ENCODE measurements around the gene SLCO2A1. TPM values are rescaled to one million over a fixed set of nuclear protein-coding genes. Genes with fewer than 3 reads are reported as not detected.

The SLCO2A1 gene
- total RNA-seq, 1 donor from 2014 or later, result 18.0 TPM

DNA sequence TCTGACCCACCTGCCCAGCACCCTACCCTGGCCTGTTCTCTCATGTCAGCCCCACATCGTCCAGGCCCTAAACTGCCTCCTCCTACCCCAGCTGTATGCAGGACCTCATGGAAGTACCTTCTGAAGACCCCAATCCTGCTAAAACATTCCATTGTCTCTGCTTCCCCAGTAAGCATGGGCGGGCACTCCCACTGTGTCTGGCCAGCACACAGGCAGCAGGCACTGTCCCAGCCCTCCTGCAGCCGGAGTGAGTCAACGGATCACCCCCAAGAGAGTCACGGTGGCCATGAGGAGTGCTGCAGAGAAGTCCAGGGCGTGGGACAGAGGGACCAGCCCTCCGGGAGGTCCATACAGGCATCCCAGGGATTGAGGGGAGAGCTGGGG lies 36.4 kb upstream of the SLCO2A1 start:
- Histone ChIP-seq H3K9me3 (replicated peaks) (no peaks in the 10 kb centered on the region), H3K27ac (replicated peaks) (peak overlapping the region; percentile 66), H3K36me3 (no peaks in the 10 kb centered on the region), H3K27me3 (ENCODE audit: low read depth) (no peaks in the 10 kb centered on the region), H3K4me1 (peaks cover 25% of the 10 kb centered on the region), H3K4me3 (no peak overlapping the region)
- intact Hi-C loops (cut with micrococcal nuclease), result no loop called here
- TF ChIP-seq, protein P1, sequence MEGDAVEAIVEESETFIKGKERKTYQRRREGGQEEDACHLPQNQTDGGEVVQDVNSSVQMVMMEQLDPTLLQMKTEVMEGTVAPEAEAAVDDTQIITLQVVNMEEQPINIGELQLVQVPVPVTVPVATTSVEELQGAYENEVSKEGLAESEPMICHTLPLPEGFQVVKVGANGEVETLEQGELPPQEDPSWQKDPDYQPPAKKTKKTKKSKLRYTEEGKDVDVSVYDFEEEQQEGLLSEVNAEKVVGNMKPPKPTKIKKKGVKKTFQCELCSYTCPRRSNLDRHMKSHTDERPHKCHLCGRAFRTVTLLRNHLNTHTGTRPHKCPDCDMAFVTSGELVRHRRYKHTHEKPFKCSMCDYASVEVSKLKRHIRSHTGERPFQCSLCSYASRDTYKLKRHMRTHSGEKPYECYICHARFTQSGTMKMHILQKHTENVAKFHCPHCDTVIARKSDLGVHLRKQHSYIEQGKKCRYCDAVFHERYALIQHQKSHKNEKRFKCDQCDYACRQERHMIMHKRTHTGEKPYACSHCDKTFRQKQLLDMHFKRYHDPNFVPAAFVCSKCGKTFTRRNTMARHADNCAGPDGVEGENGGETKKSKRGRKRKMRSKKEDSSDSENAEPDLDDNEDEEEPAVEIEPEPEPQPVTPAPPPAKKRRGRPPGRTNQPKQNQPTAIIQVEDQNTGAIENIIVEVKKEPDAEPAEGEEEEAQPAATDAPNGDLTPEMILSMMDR (IDR thresholded peaks at IDR 0.05; ENCODE audit: borderline replicate concordance), result no peak
- no peak for DNase-seq

DNA sequence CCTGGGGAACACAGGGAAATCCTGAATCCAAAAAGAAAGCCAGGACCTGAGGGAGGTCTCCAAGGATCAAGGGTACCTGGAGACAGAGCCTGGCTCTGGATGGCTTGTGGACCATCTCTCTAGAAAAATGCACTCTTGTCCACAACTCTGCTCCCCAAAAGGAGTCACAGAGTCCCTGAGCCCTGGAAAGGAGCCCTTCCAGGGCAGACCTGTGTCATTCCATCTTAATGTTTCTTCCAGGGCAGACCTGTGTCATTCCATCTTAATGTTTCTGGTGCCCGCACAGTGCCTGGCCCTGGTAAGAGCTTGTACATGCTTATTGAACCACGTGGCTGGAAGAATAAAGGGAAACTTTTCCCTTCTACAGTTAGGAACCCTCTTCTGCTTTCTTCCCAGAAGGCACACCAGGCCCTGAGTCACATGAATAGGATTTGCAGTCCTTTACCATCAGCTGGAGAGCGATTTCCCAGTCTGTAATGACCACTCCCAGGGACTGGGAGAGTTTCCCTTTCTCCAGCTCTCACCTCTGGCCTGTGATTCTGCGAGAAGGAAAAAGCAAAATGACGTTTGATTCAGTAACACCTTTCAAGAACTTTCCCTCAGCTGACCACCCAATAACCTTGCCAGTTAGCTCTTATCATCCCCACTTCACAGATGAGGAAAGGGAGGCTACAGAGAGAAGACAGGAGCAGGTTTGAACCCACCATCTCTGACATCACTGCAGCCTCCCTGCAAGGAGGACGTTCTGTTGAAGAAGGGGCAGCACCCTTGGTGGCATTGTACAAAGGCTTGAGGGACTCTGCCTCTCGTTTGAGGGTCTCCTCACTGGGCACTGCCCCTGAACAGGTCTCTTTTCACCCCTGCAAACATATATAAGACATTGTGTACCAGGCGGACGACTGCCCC lies 35.8 kb upstream of the SLCO2A1 start:
- Histone ChIP-seq H3K36me3 (no peaks in the 10 kb centered on the region), H3K27ac (replicated peaks) (peak overlapping the region; percentile 66), H3K4me3 (no peak overlapping the region), H3K27me3 (ENCODE audit: low read depth) (no peaks in the 10 kb centered on the region), H3K9me3 (replicated peaks) (no peaks in the 10 kb centered on the region), H3K4me1 (peaks cover 30% of the 10 kb centered on the region)
- DNase-seq, result no peak
- intact Hi-C loops (cut with micrococcal nuclease), result no loop called here
- TF ChIP-seq, protein P1 (IDR thresholded peaks at IDR 0.05; ENCODE audit: borderline replicate concordance), result no peak

DNA sequence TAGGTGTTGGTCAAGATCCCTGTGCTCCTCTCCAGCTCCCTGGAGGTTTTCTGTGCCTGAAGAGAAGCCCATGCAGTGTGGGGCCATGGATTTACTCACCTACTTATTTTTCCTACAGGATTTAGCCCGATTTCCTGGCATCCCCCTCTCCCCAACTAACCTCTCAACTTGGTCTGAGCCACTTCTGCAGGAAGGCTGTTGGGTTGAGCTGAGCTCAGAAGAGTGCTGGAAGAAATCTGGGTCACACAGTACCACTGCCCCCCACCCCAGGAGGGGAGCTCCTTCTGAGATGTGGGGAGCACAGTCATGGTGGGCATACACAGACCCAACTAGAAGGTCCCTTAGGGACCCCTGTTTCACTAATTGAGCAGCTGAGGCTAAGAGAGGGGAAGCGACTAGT lies 34.4 kb upstream of the SLCO2A1 start:
- no peaks in the 10 kb centered on the region for H3K27me3 ChIP-seq (ENCODE audit: low read depth)
- DNase-seq, result no peak

DNA sequence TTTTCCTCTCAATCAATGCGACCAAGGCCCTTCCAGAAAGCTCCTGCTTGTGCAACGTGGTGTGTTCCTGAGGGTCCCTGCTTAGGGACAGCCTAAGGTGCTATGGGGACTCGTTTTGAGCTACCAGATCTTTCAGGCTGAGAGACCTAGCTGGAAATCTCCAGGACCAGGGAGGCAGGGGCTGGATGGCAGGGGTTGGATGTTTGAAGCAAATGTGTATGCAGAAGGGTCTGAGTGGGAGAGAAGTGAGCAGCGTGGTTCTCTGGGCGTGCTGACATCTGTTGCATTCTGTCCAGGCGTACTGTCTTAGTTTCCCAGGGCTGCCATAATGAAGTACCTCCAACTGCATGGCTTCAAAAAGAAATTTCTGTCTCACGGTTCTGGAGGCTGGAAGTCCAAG lies 31.7 kb upstream of the SLCO2A1 start:
- Histone ChIP-seq H3K36me3 (no peaks in the 10 kb centered on the region), H3K9me3 (replicated peaks) (no peaks in the 10 kb centered on the region), H3K4me1 (peaks cover 26% of the 10 kb centered on the region), H3K4me3 (no peak overlapping the region), H3K27me3 (ENCODE audit: low read depth) (no peaks in the 10 kb centered on the region), H3K27ac (replicated peaks) (no peak overlapping the region)
- TF ChIP-seq, protein P1 (IDR thresholded peaks at IDR 0.05; ENCODE audit: borderline replicate concordance), result no peak
- no peak for DNase-seq
- intact Hi-C loops (cut with micrococcal nuclease), result no loop called here

More for the DNA sequence above, 34.4 kb upstream of the SLCO2A1 start:
- intact Hi-C loops (cut with micrococcal nuclease), result no loop called here
- TF ChIP-seq, protein P1 (IDR thresholded peaks at IDR 0.05; ENCODE audit: borderline replicate concordance), result no peak
- peaks cover 38% of the 10 kb centered on the region for H3K4me1 ChIP-seq
- no peak overlapping the region for H3K4me3 ChIP-seq
- no peak overlapping the region for H3K27ac ChIP-seq (replicated peaks)
- no peaks in the 10 kb centered on the region for H3K9me3 ChIP-seq (replicated peaks)
- H3K36me3 ChIP-seq, result no peaks in the 10 kb centered on the region

DNA sequence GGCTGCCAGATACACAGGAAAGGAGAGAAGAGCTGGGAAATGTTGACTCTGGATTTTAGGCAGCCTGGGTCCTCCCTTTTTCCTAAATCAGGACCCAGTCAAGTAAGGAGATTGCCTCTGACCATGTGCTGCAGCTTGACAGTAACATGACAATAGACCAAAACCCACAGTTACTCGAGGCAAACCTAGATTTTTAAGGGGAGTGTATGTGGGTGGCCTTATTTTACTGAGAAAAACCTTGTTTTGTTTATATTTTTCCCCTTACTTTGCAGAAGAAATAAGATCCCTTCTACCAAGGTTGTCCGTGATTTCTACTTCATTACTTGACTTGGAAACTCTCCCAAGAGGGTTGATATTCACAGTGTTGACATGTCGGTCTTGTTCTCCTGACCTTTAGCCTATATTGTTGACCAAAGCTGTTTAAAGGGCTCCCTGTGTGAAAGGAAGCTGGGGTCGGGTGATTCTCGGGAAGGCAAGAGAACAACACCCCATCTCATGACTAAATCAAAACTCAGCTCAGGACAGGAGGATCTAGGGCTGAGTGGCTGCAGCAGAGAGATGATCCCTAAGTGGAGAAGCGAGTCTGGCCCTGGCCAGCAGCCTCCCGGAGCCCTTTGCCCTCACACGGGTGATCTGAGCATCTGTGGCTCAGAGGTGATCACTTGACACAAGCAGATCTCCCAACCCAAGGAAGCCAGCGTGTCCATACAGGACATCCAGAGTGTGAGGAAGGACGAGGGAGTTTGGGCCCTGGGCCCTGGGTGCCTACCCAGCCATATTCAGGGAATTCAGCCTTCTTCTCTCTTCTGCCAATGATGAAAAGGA lies 31.0 kb upstream of the SLCO2A1 start:
- H3K9me3 ChIP-seq (replicated peaks), result no peaks in the 10 kb centered on the region
- H3K27me3 ChIP-seq (ENCODE audit: low read depth), result no peaks in the 10 kb centered on the region
- no peak overlapping the region for H3K27ac ChIP-seq (replicated peaks)
- H3K4me1 ChIP-seq, result peaks cover 19% of the 10 kb centered on the region
- intact Hi-C loops (cut with micrococcal nuclease), result no loop called here
- no peak for DNase-seq
- H3K4me3 ChIP-seq, result no peak overlapping the region
- TF ChIP-seq, protein P1 (IDR thresholded peaks at IDR 0.05; ENCODE audit: borderline replicate concordance), result no peak
- H3K36me3 ChIP-seq, result no peaks in the 10 kb centered on the region

Data from left ventricle myocardium inferior (tissue), 1 donor.